Colon (tissue), 2 donors: ENCODE data around the gene LCORL.

Experiments
- FAIRE-seq: peaks from 2 replicates; lab custom pipeline; 2012; peaks lifted over from hg19 to GRCh38; lab: Jason Lieb, UNC
- donor health status: control.
- donor health status: control.

The LCORL gene

DNA sequence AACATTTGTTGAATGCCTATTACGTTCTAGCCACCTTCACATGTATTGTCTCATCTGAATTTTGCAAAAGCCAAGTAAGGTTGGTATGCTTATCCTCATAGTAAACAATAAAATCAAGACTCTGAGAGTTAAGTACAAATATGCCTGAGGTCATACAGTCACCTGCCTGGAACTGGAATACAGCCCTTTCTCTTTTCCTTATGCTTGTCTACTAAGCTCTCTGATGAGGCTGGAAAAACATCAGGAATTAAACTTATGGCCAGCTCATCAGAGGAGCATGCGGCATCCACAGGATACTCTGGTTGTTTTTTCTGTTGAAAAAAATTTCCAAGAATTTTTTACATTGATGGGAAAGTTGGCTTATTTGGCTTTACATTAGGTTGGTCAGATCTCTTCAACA lies 175.3 kb downstream of the LCORL start:
- no peak for FAIRE-seq

DNA sequence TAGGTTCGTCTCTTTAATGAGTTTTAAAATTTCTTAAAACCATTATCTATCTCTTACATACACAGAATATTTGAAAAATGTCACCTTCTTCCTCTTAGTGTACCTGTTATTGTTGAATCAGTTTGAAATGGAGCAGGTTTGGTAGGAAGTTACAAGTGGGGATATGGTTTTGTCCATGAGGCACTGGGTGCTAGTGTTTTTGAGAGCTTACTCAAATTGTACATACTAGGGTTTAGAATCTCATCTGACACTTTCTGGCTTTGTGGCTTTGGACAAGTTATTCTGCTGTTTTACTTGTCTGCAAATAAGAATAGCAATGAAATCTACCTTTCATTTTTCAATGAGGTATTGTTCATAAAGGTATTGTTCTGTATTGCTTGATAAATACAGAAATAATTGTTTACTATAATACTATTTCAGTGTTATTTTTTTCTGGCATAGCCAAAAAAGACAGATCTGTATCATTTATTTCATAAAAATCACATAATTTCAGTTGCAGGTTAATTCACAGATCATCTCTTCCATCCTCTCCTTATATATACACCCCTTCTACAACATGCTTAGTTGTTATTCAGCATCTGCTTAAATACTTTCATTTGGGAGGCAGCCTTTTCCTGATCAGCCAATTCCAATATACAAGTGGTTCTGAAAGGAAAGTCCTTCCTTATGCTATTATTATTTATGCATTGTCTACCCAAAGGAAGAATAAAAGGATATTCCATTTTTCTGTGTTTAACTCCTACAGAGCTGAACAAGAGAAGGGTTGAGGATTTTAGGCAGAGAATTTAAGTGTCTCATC lies 197.5 kb downstream of the LCORL start:
- FAIRE-seq: no peak

DNA sequence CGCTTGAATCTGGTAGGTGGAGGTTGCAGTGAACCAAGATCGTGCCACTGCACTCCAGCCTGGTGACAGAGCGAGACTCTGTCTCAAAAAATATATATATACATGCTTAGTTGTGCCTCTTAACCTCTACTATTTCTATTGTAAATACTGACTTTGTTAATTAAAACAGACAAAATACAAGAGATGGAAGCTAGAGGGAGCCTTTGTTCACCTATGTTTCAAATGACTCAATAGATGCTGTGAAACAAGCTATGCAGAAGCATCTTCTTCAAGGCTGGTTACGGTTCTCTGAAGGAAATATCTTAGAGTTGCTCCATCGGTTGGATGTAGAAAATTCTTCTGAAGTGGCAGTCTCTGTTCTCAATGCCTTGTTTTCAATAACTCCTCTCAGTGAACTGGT lies 204.5 kb downstream of the LCORL start:
- FAIRE-seq: no peak

DNA sequence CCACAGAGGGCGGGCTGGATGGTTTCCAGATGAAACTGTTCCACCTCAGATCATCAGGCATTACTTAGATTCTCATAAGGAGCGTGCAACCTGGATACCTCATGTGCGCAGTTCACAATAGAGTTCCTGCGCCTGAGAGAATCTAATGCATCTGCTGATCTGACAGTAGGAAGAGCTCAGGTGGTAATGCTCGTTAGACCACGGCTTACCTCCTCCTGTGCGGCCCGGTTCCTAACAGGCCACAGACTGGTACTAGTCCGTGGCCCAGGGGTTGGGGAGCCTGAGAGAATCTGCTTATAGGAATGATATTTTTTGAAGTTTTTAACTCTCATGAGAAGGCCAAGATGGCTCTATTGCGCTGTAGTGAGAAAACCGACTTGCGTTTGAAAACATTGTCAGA lies 205.4 kb downstream of the LCORL start:
- no peak for FAIRE-seq

DNA sequence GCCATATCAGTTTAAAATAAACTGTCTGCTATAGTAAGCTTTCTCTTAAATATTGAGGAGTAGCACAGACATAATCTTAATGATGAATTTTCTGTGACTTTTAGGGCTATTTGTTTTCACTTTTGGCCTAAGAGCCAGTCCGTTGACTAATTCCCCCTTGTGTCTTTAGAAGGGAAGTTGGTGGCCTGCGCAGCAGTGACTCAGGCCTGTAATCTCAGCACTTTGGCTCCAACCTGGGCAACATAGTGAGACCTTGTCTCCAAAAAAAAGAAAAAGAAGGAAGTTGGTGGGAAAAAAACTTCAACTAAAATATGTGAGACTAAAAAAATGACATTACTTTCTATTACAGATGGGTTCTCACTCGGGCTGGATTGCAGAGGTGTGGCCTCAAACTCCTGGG lies 207.4 kb downstream of the LCORL start:
- FAIRE-seq: no peak

DNA sequence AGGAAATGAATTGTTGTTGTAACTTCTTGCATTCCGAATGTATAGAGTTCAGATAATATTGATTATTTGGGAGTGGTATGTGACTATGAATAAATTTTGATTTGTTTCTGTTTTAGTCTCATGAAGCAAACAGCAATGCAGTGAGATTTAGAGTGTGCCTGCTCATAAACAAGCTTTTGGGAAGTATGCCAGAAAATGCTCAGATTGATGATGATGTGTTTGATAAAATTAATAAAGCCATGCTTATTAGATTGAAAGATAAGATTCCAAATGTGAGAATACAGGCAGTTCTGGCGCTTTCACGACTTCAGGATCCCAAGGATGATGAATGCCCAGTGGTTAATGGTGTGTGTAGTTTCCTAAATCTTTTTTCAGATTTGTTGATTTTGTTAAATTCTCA lies 208.8 kb downstream of the LCORL start:
- FAIRE-seq: no peak

DNA sequence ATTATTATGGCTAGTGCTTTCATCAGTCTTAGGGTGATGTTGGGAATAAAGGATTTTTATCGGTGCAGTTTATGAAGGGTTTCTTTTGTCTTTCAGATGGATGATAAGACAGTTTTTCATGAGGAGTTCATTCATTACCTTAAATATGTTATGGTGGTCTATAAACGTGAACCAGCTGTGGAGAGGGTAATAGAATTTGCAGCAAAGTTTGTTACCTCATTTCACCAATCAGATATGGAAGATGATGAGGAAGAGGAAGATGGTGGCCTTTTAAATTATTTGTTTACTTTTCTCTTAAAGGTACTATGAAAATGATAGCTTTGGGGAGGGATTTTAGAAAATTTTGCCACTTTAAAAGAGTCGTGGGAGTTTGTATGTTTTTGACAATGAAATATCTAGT lies 209.4 kb downstream of the LCORL start:
- no peak for FAIRE-seq

DNA sequence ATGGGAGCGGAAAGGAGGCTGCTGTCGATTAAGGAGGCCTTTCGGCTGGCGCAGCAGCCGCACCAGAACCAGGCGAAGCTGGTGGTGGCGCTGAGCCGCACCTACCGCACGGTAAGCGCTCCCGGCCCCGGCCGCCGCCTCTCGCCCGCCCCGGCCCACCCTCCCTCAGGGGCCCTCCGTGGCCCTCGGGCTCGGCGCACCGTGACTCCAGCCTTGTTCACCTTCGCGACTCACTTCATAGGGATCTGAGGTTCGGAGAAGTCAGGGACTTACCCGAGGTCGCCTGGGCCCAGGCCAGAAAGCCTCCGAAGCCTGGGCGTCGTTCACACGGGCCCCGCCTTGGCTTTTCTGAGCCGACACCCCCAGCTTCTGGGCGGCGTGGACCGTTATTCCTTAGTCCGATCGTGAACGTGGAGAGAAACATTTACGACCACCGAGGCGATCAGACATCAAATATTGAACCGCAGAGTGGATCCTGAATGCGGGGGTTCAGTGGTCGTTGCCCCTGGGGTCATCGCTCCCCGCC lies 210.4 kb downstream of the LCORL start:
- FAIRE-seq: no peak

DNA sequence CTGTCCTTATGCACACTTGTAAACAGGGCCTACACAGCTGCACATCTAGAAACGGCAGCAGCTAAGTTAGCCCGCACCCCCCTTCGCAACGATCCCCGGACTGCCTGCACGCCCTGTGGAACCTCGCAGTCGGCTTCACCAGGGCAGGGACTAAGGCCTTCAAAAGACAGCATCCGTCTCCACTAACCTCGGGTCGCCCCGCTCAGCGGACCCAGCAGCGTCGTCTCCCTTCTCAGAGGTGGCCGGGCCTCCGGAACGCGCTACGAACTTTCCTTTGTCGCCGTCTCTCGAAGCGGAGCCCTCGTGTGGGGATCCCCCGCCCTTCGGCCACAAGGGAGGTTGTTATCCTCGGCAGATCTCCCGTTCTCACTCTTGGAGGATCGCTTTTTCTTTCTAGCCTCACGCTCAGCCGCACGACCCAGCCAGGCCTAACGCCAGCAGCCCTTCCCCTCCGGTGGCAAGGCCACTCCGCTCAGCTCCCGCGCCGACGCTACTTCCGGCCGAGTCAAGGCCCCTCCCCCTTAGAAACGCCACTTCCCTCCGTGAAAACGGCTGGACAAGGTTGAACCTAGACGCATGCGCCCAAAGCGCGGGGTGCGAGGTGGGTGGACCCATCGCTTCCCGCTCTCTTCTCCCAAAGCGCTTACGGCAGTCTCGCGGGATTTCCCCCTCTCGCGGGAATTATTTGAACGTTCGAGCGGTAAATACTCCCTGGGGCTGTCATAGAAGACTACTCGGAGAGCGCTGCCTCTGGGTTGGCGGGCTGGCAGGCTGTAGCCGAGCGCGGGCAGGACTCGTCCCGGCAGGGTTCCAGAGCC lies 211.1 kb downstream of the LCORL start, which contains the start of the genes DCAF16 and NCAPG:
DCAF16 (minus strand) TSS at position 498 of the 818 bp plus-strand sequence. CDS start 6,616 bp downstream, outside the sequence.
NCAPG (plus strand) TSS at position 720 of the 818 bp plus-strand sequence. CDS start 99 bp downstream, outside the sequence.
- FAIRE-seq: peak; percentile 64

DNA sequence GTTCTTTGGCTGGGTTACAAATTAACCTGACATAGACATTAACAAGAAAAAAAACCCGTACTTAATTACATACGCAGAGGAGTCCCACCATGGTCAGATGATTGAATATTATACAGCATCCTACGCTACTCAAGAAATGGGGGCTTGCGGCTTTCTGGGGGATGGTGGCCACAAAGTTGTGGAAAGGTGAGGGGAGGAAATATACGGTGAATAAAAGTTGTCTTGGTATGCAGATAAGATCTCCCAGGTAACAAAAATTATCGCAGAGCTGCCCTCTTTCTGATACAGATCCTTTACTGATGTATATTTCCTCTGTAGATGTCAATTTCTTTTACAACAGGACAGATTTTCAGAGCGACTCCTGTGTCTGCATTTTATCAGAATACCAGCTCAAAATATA lies 211.9 kb downstream of the LCORL start:
- FAIRE-seq: no peak

DNA sequence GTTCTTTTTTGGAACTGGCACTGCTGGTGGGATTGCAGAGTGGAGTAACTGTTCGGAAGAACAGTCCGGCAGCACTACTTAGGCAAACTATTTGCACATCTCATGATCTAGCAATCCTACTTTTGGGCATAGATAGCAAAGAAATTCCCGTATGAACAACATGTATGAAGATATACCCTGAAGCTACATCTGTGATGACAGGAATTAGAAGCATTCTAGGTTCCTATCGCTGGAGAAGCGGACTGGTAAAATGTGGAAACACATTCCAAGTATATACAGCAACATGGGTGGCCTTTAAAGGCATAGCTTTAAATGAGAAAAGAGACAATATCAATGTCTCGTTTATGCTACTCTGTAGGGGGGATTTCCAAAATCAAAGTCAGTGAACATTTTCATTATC lies 214.1 kb downstream of the LCORL start:
- FAIRE-seq: no peak

DNA sequence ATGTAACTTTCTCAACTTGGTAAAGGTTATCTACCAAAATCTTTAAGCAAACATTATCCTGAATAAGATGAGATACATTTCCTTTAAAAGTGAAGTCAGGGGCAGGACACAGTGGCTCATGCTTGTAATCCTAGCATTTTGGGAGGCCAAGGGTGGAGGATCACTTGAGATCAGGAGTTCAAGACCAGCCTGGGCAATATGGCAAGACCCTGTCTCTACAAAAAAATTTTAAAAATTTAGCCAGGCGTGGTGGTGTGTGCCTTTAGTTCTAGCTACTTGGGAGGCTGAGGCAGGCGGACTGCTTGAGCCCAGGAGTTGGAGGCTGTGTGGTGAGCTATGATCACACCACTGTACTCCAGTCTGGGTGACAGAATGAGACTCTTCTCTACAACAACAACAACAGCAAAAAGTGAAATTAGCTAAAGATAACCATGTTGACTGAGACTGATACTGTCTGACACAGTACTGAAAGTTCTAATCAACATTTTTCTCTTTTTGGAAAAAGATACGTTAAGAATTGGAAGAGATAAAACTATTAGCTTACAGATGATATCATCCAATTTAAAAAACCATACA lies 215.9 kb downstream of the LCORL start:
- FAIRE-seq: no peak

DNA sequence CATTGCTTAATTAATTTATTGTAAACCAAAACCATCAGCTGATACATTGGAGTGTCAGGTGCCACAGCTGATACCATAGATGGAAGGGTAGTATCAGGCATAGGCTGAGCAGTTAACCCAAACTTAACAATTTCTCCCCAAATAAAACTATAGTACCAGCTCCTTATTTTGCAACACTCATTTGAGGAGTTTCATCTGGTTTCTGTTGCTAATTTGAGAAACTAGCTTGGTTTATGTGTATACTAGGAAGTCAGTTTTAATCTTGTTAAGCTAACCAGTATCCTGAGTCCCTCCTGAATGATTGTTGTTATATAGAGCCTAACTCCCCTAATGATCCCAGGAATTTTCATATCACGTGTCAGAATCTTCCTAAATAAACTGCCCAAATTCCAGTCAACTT lies 223.7 kb downstream of the LCORL start:
- FAIRE-seq: no peak

DNA sequence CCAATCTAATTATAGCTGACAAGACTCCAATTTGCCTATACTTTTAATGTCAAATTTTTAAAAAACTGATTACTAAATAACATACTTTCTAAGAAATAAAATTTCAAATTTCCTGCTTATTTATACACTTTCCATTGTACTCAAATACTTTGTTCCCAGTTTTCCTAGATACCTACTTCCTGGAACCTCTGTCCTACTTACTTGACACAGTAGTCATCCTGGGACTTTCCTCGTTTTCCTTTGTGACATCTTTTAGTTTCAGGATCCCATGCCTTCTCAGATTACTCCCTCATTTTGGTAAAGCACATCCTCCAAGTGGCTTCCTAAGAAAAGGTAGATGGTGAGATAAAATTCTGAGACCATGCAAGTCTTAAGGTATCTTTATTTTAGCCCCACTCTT lies 226.8 kb downstream of the LCORL start:
- no peak for FAIRE-seq
